Pancreas (tissue), 10 donors: ENCODE data around the gene CDH13. TPM values are rescaled to one million over a fixed set of nuclear protein-coding genes. Genes with fewer than 3 reads are reported as not detected.

Experiments
- ATAC-seq, 4 donors: fragments of 200-7000 bp; cut with Tn5 transposase; one replicate each; pipeline versions ENCODE4 v1.8.0 to v1.9.1; 2020; ENCODE audit warnings: mild to moderate bottlenecking in 4 of 4, moderate library complexity in 4 of 4
- DNase-seq, 6 donors: peaks; one replicate each; pipeline ENCODE4 v3.0.0-alpha.2; 2020
- FAIRE-seq: peaks from 2 replicates; lab custom pipeline; 2012; peaks lifted over from hg19 to GRCh38; lab: Jason Lieb, UNC
- H3K27ac ChIP-seq, 4 donors: fragments of 200-600 bp; sonication (generic); 1 replicate in 3 of 4; 2 replicates in 1 of 4; pipeline versions ENCODE4 v1.5.0 to v1.8.0; 2020
- H3K27me3 ChIP-seq, 4 donors: fragments of 200-600 bp; one replicate each; pipeline ENCODE4 v1.8.0; 2021
- H3K36me3 ChIP-seq, 3 donors: fragments of 200-600 bp; sonication (generic) in 1 of 3; one replicate each; pipeline versions ENCODE4 v1.5.0 to v1.8.0; 2020 to 2021
- H3K4me1 ChIP-seq, 3 donors: fragments of 200-600 bp; one replicate each; pipeline ENCODE4 v1.8.0; 2021
- H3K4me3 ChIP-seq, 4 donors: fragments of 200-600 bp; sonication (generic) in 2 of 4; one replicate each; pipeline versions ENCODE4 v1.5.0 to v1.8.0; 2020 to 2021
- H3K9me3 ChIP-seq, 4 donors: fragments of 200-600 bp; one replicate each; pipeline ENCODE4 v1.8.0; 2021
- WGBS, 2 donors: extraction: QIAGEN DNeasy Blood & Tissue Kit; methylation state at CpG; one replicate each; pipeline ENCODE4 v1.1.7; 2013; 5-methylcytosine and 5-hydroxymethylcytosine counted together
- intact Hi-C, 3 donors: fragments of 100-400 bp; cut with DNase I; formaldehyde crosslinking; loops; one replicate each; pipeline versions ENCODE4 v1.11.1 to v1.14.2; 2022
- polyA plus RNA-seq, 2 donors: library from polyadenylated mRNA; stranded (reverse); fragments of 200-250 nt; gene quantifications; one replicate each; pipeline ENCODE4 v1.2.3, GENCODE V29; 2013
- total RNA-seq, 6 donors: library from RNA; stranded (reverse); fragmentation: NEBNext Ultra II Directional in 4 of 6; extraction: Animal tissue kit (Norgen Biotek cat#: 25700) in 4 of 6; gene quantifications; one replicate each; pipeline versions ENCODE4 v1.2.1 to v1.2.4, GENCODE V29; 2021 to 2023
- TF ChIP-seq, protein P1 (sequence below), 4 donors: fragments of 200-600 bp; sonication (generic) in 3 of 4; IDR thresholded peaks; one replicate each; pipeline versions ENCODE4 v1.5.0 to v1.8.0; 2021; ENCODE audit warnings: antibody characterized with exemption in 4 of 4
- donor health status: healthy with polysubstance abuse.
- donor health status: DM: no; HTN: no; CAD: no; lungs with moderate emphysema.
- donor health status: DM: no; HTN: no; CAD: no.
- donor health status: control.
- donor health status: control.
- donor health status: Bipolar disorder and iron deficiency.
- donor health status: DM: yes; HTN: yes; CAD: no.
- donor health status: DM: no; HTN: no; CAD: no.
- donor health status: DM: no; HTN: no; CAD: no.
- donor health status: DM: yes; HTN: yes; CAD: no.

The CDH13 gene
- total and polyA plus RNA-seq, 8 donors, result 0.12 to 1.0 (median 0.37) TPM

DNA sequence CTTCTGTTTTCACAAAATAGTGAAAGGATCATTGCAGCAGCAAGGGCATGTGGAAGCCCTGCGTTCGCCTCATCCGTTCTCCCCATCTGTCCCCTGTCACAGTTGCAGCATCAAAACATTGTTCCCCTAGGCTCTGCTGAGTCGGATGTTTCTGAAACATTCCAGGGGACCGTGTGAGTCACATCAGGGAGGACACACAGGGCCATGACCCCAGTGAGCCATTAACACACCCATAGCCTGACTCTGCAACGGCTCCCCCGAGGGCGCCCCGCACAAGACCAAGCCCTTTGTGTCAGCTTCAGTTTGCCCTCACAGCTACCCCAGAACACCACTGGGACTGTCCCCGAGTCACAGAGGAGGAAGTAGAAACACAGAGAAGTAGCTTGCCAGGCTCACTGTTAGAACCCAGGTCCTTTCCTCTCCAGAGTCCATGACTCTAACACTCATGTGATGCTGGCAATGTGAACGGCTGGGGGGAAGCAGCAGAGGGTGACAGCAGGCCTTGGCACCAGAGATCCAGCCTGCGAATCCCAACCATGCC, 1117.7 kb downstream of the CDH13 start:
- Histone ChIP-seq H3K4me1 (no peaks in the 10 kb centered on the region), H3K36me3 (no peaks in the 10 kb centered on the region), H3K27me3 (no peaks in the 10 kb centered on the region), H3K27ac (no peak overlapping the region), H3K9me3 (no peaks in the 10 kb centered on the region), H3K4me3 (no peak overlapping the region)
- WGBS, 2 donors, result 47 to 49% methylated on average over 12 of the region's 12 CpGs
- FAIRE-seq (no peak), DNase-seq (no peak), ATAC-seq (peak in 3 of 4 donors; percentile 39 to 76 (median 62))
- TF ChIP-seq, protein P1, sequence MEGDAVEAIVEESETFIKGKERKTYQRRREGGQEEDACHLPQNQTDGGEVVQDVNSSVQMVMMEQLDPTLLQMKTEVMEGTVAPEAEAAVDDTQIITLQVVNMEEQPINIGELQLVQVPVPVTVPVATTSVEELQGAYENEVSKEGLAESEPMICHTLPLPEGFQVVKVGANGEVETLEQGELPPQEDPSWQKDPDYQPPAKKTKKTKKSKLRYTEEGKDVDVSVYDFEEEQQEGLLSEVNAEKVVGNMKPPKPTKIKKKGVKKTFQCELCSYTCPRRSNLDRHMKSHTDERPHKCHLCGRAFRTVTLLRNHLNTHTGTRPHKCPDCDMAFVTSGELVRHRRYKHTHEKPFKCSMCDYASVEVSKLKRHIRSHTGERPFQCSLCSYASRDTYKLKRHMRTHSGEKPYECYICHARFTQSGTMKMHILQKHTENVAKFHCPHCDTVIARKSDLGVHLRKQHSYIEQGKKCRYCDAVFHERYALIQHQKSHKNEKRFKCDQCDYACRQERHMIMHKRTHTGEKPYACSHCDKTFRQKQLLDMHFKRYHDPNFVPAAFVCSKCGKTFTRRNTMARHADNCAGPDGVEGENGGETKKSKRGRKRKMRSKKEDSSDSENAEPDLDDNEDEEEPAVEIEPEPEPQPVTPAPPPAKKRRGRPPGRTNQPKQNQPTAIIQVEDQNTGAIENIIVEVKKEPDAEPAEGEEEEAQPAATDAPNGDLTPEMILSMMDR (IDR thresholded peaks at IDR 0.05), result no peak
- intact Hi-C loops, result no loop called here

DNA sequence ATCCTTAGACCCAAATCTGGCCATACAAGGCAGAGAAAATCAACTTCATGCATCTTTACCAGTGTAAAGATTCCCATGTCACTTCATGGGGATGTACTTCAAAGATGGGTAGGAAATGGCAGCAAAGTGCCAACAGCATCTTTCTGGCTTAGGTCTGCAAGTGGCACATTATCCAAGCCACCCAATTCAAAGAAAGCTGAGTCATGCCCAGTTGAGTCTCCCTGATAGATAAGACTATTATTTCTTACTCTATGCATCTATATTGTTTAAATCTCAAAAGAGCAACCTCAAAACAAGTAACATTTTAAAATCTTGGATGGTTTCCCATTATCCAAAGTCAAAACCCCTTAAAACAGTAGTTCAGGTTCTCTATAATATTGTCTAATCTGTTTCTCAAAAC, 1119.8 kb downstream of the CDH13 start:
- ATAC-seq, result no peak
- intact Hi-C loops, result no loop called here
- H3K27ac ChIP-seq, result no peak overlapping the region
- H3K27me3 ChIP-seq, result no peaks in the 10 kb centered on the region
- no peaks in the 10 kb centered on the region for H3K4me1 ChIP-seq
- no peak for DNase-seq
- no peaks in the 10 kb centered on the region for H3K36me3 ChIP-seq
- H3K4me3 ChIP-seq, result no peak overlapping the region
- H3K9me3 ChIP-seq, result no peaks in the 10 kb centered on the region
- FAIRE-seq, result no peak
- TF ChIP-seq, protein P1 (IDR thresholded peaks at IDR 0.05), result no peak

DNA sequence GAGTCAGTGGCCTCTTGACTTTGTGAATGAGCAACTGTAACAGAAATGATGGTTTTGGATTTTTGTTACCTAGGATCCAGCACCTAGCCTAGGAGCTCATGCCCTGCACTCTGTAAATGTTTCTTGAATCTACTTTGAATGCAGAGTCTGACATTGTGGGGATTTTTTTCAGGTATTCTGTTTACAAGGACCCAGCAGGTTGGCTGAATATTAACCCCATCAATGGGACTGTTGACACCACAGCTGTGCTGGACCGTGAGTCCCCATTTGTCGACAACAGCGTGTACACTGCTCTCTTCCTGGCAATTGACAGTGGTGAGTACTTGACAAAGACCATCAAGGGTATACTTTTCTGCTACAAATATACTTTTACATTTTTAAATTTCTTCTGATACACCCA, 1121.2 kb downstream of the CDH13 start:
- no peak overlapping the region for H3K27ac ChIP-seq
- intact Hi-C loops, result no loop called here
- H3K4me3 ChIP-seq, result no peak overlapping the region
- no peak for FAIRE-seq
- TF ChIP-seq, protein P1 (IDR thresholded peaks at IDR 0.05), result no peak
- H3K4me1 ChIP-seq, result no peaks in the 10 kb centered on the region
- H3K27me3 ChIP-seq, result no peaks in the 10 kb centered on the region
- H3K36me3 ChIP-seq, result no peaks in the 10 kb centered on the region
- WGBS, 2 donors, result 12 to 21% methylated on average over 3 of the region's 3 CpGs
- H3K9me3 ChIP-seq, result no peaks in the 10 kb centered on the region
- DNase-seq, result no peak
- peak in 1 of 4 donors; percentile 42 for ATAC-seq

DNA sequence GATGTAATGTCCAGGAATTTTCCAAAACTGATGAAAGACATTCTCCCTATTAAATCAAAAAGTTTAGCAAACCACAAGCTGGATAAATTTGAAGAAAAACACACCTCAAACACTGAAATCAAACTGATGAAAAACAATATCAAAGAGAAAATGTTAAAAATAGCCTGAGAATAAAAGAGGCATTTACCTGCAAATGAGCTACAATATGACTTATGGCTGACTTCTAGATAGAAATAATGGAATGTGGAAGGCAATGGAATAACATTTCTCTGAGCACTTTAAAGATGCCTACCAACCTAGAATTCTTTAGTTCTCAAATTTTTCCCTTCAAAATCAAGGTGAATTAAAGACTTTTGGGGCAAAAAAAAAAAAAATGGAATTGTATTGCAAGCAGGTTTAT, 1128.6 kb downstream of the CDH13 start:
- H3K27me3 ChIP-seq, result peaks cover 0 to 3% (median 0%) of the 10 kb centered on the region in 4 donors
- ATAC-seq (no peak), DNase-seq (no peak), FAIRE-seq (no peak)
- no peaks in the 10 kb centered on the region for H3K36me3 ChIP-seq
- no peak overlapping the region for H3K27ac ChIP-seq
- H3K4me3 ChIP-seq, result no peak overlapping the region
- H3K4me1 ChIP-seq, result no peaks in the 10 kb centered on the region
- H3K9me3 ChIP-seq, result no peaks in the 10 kb centered on the region
- intact Hi-C loops, result no loop called here
- TF ChIP-seq, protein P1 (IDR thresholded peaks at IDR 0.05), result no peak

DNA sequence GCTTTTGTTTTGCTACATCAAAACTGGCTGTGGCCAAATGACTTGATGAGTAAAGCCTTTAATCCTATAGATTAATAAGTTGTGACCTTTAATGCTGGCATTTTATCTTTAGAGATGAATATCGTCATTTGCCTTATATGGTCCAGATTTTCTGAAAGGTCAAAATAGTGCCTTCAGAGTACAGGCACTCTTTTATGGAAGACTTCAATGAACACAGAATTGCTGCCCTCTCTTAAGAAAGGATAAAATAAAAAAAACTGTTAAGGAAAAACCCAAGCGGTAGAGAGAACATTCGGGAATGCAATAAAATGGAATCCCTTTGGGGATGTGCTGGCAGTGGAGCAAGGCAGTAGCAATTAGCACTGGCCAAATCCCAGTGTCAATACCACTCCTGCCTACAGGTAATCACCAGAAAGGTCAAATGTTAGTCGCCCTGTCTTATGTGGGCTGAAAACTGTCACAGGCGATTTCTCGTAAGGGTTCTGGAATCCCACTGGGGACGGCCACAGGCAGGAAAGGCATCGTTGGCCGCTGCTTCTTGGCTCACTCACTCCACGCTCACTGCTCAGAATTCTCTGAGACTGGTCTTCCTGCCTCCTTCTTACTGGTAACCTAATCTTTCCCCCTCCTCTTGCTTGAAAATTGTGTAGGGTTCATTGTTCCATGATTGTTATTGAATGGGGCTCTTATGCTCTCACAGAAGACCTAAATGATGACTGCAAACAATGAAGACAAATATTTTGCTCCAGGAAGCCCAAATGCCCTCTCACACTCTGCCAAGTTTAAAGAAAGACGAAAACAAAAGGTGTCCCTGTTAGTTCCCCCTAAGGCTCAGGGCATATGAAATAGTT, 1135.6 kb downstream of the CDH13 start:
- no peak for ATAC-seq
- no peaks in the 10 kb centered on the region for H3K9me3 ChIP-seq
- H3K4me3 ChIP-seq, result no peak overlapping the region
- no peaks in the 10 kb centered on the region for H3K4me1 ChIP-seq
- TF ChIP-seq, protein P1 (IDR thresholded peaks at IDR 0.05), result no peak
- no peak overlapping the region for H3K27ac ChIP-seq
- FAIRE-seq, result no peak
- no peaks in the 10 kb centered on the region for H3K27me3 ChIP-seq
- no peaks in the 10 kb centered on the region for H3K36me3 ChIP-seq
- intact Hi-C loops, result no loop called here
- DNase-seq, result no peak
- 50 to 57% methylated on average over 11 of the region's 11 CpGs for WGBS, 2 donors
